Left cardiac atrium (tissue), 4 donors: ENCODE measurements around the gene PDE8A. TPM values are rescaled to one million over a fixed set of nuclear protein-coding genes. Genes with fewer than 3 reads are reported as not detected.

Experiments
- ATAC-seq, 2 donors: fragments of 200-7000 bp; cut with Tn5 transposase; one replicate each; pipeline ENCODE4 v1.9.1; 2020; ENCODE audit warnings: mild to moderate bottlenecking in 2 of 2, moderate library complexity in 2 of 2
- DNase-seq: peaks from one replicate; pipeline ENCODE4 v3.0.0-alpha.2; 2020
- intact Hi-C, 2 donors: fragments of 100-400 bp; cut with DNase I; formaldehyde crosslinking; loops; one replicate each; pipeline versions ENCODE4 v1.14.1 to v1.15.1; 2022 to 2023
- long read RNA-seq: library from polyadenylated mRNA; unstranded; transcript quantifications from one replicate; pipeline ENCODE4 v2.0.0, GENCODE V29; 2021
- total RNA-seq, 2 donors: library from RNA; stranded (reverse); fragmentation: NEBNext Ultra II Directional; extraction: Animal tissue kit (Norgen Biotek cat#: 25700); gene quantifications; one replicate each; pipeline ENCODE4 v1.2.1, GENCODE V29; 2021
- donor health status: DM: no; HTN: yes; CAD: no.
- donor health status: DM: no; HTN: yes; CAD: no; lungs with severe emphysema.
- donor health status: DM: yes; HTN: yes; CAD: no.
- donor health status: Dilated cardiomyopathy.

Gene PDE8A, protein sequence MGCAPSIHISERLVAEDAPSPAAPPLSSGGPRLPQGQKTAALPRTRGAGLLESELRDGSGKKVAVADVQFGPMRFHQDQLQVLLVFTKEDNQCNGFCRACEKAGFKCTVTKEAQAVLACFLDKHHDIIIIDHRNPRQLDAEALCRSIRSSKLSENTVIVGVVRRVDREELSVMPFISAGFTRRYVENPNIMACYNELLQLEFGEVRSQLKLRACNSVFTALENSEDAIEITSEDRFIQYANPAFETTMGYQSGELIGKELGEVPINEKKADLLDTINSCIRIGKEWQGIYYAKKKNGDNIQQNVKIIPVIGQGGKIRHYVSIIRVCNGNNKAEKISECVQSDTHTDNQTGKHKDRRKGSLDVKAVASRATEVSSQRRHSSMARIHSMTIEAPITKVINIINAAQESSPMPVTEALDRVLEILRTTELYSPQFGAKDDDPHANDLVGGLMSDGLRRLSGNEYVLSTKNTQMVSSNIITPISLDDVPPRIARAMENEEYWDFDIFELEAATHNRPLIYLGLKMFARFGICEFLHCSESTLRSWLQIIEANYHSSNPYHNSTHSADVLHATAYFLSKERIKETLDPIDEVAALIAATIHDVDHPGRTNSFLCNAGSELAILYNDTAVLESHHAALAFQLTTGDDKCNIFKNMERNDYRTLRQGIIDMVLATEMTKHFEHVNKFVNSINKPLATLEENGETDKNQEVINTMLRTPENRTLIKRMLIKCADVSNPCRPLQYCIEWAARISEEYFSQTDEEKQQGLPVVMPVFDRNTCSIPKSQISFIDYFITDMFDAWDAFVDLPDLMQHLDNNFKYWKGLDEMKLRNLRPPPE
- 10 to 100 TPM; 21.1 to 26.3 TPM for total RNA-seq
- long read RNA-seq, partial matches to known transcripts: 1 of 5 reads
- long read RNA-seq, other reads (novel, unspliced or antisense): 1 of 5 reads

DNA sequence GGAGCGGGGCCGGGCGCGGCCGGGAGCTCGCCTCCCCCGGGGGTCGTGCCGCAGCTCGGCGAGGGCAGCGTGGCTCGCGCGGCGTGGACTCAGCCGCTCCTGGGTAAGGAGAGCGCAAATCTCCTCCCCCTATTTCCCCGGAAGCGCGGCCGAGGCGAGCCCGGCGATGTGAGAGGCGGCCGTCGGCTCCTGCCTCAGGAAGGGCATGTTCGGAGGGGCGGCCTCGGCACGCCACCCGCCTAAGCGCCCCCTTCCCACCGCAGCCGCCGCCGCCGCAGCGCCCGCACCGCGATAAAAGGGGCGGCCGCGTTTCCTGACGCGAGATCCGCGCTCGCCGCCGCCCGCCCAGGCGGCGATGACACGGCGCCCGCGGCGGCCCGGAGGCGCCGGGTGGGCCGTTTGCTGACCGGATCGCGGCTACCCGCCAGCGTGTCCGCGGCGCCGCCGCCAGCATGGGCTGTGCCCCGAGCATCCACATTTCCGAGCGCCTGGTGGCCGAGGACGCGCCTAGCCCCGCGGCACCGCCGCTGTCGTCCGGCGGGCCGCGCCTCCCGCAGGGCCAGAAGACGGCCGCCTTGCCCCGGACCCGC lies at the start of gene PDE8A:
Gene PDE8A, plus strand, starts transcription at position 146 of the 590 bp plus-strand sequence. Its CDS starts 307 bp downstream, at position 453.
- DNase-seq: peak; percentile 76
- peak in 1 of 2 donors; percentile 19 for ATAC-seq
- intact Hi-C loops: loop anchor here in 1 of 2 donors (5.0 to 10.0 kb wide), 2 partner anchors 65 to 133 kb away; no protein-coding TSS in a partner anchor

DNA sequence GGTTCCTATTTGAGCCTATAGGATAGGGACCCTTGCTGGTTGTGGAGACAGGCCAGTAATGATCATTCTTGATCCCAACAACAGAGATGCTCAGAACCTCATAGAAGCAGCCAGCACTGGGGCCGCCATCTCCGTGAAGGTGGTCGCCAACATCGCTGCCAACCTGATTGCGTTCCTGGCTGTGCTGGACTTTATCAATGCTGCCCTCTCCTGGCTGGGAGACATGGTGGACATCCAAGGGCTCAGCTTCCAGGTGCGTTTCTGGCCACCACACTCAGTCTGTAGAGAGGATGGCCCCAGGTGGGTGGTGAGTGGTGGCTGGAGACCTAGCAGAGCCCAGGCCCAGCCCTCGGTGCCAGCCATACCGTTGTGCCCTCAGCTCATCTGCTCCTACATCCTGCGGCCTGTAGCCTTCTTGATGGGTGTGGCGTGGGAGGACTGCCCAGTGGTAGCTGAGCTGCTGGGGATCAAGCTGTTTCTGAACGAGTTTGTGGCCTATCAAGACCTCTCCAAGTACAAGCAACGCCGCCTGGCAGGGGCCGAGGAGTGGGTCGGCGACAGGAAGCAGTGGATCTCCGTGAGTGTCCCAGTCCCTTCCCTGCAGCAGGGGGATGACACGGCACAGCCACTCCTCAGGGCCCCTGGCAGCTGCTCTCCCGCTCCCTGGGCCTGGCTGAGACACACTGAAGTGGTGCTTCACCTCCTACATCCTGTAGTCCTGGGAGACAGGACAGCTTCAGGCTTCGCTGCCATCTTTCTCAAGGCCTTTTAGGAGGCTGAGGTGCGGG lies 46.5 kb upstream of the PDE8A start:
- DNase-seq (no peak), ATAC-seq (no peak)
- intact Hi-C loops: no loop called here

DNA sequence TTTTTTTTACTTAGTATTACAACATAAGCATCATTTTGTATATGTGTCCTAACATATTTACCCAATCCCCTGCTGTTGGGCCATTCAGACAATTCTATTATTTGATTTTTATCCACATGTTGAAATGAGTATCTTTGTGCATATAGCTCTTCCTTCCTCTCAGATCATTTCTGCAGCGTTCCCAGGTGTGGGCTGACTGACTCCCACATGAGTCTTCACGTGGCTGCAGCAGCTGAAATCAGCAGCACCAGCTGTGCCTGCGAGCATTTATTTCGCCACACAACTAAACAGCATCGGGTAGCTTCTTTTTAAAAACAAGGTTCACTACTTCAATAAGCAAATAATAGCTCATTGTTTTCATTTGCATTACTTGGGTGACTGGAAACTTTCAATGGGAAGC lies 44.5 kb upstream of the PDE8A start:
- intact Hi-C loops: no loop called here
- ATAC-seq (no peak), DNase-seq (no peak)

DNA sequence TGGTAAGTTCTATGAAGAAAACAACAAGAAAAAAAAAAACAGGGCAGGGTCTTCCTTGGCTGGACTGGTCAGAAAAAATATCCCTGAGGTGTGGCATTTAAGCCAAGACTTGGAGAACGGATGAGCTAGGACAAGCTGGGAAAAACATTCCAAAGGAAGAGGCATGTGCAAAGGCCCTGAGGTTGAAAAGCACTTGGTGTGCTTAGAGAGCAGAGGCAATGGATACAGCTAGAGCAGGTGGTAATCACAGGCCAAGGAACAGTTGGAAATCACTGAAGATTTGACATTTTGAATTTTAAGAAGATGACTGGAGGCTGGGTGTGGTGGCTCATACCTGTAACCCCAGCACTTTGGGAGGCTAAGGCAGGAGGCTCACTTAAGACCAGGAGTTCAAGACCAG lies 42.9 kb upstream of the PDE8A start:
- ATAC-seq (no peak), DNase-seq (no peak)
- intact Hi-C loops: no loop called here

DNA sequence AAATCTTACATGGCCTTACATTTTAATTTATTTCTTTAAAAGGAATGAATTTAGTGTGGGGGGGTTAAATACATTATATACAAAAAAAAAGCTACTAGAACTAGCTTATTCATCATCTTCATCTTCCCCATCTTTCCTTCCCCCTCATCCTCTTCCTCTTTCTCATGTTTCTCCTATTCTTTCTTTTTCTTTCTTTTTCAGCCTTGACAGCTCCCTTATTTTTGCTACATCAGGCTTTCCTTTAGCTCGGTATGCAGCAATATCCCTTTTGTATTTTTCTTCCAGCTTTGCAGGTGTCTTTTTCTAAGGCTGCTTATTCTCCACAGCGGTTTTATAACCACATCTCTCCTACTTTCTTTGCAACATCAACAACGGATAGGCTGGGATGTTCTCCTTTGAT lies 41.3 kb upstream of the PDE8A start:
- DNase-seq (no peak), ATAC-seq (no peak)
- intact Hi-C loops: no loop called here

DNA sequence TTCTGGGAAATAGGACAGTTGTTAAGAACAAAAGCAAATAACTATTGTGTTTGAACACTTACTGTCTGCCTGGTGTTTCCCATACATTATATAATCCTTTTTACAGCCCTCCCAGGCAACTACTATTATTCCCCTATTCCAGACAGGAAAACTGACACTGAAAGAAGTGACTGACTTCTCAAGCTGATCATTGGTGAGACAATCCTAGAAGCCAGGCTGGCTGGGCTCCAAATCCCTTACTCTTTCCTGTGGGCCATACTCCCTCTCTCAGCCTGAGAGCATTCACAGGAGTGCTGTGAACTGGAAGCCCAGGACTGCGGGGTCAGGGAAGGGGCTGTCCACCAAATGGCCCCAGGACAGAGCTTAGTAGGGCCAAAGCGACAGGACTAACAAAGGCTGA lies 39.2 kb upstream of the PDE8A start:
- DNase-seq (no peak), ATAC-seq (no peak)
- intact Hi-C loops: no loop called here

DNA sequence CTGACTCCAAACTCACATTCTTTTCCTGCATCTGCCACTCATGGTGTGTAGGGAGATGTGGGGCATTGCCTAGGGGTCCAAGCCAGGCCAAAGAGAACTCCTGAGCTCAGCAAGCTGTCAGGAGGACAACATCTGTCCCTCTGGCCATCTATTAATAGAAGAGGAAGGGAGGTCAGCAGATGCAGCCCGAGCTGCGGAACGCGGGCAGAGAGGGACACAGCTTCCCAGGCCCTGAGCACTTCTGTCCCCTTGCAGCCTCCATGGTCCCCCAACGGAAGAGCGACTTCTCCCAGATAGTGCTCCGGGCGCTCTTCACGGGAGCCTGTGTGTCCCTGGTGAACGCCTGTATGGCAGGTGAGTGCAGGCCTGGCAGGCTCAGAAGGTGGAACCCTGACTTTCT lies 37.3 kb upstream of the PDE8A start:
- intact Hi-C loops: no loop called here
- peak in 1 of 2 donors; percentile 42 for ATAC-seq
- no peak for DNase-seq

DNA sequence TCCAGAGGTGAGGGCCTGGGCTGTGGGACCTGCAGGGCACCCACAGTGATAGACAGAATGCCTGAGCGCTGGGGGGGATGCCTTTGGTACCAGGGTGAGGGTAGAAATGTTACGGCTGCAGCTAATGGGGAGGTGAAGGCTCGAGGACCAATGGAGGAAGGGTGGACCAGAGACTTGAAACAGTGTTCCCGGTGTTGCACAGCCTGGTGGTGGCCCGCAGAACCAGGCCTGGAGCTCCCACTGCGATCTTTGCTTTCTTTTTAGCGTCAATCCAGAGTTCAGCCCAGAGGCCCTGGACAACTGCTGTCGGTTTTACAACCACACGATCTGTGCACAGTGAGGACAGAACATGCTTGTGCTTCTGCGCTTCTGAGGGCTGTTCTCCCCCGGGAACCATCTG lies 36.8 kb upstream of the PDE8A start:
- intact Hi-C loops: no loop called here
- DNase-seq (no peak), ATAC-seq (no peak)

DNA sequence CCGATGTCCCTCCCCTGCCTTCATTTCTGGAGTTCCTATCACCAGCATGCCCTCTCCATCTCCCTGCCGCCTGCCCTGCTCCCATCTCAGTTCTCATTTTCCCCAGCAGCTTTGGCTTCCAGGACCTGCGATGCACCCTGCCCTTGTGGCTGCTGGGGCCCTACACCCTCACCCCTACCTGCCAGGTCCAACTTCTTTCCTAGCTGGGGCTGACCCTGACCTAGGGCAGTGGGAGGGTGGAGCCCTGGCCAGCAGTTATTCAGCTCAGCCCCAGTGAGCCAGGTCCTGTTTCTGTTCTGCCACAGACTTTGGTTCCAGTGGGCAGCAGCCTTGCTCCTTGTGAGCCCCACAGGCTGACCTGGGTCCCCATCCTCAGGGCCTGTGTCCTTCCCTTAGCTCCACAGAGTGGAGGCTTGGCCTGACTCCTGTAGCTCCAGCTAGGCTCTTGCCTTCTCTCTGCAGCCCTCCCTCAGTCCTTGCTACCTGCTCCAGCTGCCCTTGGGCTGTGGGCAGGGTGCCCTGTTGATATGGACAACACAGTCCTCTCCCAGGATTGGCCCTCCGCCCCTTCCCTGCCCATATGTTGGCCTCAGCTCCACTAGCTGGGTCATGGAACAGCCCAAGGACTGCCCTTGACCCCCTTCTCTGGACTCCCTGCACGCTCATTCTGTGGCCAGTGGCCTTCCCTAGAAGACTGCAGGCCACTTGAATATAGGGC lies 34.7 kb upstream of the PDE8A start:
- intact Hi-C loops: no loop called here
- DNase-seq (no peak), ATAC-seq (no peak)

DNA sequence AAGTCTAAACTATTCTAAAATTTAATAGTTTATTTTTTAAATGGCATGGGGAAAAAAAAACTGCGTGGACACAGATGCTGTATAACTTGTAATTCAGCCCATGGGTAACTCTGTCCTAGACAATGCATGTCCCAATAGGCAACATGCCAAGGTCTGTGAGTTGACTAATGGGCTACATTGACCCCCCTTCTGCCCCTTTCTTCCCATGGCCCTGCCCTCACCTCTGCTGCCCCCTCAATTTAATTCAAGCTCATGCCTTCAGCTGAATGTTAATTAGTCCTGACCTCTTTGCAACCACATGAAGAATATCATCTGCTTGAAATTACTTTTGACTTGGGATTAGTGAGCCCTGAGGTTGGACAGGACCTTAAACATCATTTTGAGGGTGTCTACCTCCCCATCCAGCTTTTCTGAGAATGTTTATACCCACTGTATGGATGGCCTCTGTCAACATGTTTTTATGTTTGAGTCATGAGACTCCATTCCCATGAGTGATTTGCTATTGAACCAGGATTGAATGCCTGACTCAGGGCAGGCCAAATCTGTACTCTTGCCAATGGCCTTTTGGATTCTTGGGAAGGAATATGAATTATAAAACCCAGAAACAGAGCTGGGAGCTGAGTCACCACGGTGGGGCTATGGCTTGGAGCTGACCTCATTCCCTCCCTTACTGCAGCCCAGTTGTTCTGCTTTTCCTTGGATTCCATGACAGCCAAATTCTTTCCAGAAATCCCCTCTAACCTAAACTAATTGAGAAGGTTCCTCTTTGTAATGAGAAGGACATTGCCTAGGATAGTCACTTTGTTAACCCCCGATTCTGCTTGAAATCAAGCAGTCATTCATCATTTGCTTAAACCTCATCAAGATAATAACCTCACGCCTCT lies 33.5 kb upstream of the PDE8A start:
- intact Hi-C loops: no loop called here

DNA sequence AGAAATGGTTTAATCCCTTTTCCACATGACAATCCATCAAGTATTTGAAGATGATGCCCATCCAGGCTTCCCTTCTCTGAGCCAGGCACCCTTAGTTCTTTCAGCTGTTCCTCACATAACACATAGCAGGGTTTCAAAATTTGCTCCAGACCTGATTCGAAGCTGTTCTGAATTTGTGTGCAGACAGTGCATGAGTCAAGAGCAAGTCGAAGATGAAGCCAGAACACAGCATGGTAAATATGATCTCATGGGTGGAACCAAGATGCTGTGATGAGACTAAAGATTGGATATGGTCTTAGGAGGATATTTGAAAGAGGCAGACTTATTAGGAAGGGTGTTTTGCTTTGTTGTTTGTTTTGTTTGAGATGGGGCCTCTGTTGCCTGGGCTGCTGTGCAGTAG lies 32.6 kb upstream of the PDE8A start:
- ATAC-seq: peak in 1 of 2 donors; percentile 57
- intact Hi-C loops: no loop called here

More for the DNA sequence above, 33.5 kb upstream of the PDE8A start:
- peak; percentile 77 to 85 for ATAC-seq
- peak; percentile 51 for DNase-seq

DNA sequence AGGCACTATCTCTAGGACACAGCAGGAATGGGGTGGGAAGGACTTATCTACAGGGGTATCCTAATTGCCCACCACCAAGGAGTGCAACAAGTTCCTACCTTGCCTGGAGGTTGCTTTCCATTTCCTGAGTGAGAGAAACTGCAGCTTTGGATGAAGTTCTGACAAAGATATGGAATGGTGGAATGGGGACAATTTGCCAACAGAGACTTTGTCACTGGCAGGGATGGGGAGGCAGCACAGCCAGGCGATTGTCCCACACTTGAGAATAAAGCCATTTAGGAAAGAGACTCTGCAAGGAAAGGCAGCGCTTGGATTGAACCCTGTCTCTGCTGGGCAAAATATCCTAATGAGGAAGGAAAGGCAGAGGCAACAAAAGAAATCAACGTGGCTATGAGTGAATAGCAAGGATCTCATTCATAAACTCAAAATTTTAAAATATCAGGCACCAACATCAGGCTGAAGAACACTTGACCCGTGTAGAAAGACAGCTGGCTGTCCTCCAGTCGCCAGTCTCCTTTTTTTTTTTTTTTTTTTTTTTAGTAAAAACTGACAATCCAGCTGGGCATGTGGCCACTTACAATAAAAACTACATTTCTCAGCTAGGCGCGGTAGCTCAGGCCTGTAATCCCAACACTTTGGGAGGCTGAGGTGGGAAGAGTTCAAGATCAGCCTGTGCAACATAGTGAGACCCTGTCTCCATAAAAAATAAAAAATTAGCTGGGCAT lies 31.6 kb upstream of the PDE8A start:
- DNase-seq (no peak), ATAC-seq (no peak)
- intact Hi-C loops: no loop called here

More for the DNA sequence above, 32.6 kb upstream of the PDE8A start:
- no peak for DNase-seq

DNA sequence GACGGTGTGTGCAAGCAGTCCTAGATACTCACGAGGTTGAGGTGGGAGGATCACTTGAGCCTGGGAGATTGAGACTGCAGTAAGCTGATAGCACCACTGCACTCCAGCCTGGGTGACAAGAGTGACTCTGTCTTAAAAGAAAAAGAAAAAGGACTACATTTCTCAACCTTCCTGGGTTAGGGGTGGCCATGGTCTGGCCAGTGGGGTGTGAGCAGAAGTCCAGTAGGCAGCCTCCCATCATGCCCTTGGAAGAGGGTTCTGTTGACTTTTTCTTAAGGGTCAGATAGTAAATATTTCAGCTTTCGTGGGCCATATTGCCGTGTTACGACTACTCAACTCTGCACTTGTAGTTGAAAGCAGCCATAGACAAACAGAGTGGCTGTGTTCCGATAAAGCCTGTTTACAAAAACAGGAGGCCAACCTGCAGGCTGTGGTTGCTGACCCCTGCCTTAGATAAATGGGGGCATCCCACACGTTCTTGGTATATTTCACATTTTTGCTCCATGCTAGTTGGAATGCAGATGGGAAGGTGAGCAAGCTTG lies 31.0 kb upstream of the PDE8A start:
- no peak for ATAC-seq

DNA sequence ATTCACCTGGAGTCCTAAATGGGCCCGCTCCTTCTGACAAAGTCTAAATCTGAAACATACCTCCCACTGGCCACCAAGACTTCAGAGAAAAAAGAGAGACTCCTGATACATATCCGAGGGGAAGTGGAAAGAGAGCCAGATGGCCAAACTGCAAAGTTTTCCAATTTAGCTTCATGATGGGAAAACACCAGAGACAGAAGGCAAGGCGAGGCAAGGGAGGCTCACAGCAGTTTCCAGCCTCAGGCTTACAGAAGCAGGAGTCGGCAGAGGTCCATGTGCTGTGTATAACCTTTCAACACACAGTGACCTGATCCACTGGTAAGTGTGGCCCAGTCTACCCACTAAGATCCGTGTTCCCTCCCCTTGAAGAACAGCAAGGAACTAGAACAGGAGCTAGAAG lies 29.9 kb upstream of the PDE8A start:
- intact Hi-C loops: no loop called here
- no peak for DNase-seq
- no peak for ATAC-seq

More for the DNA sequence above, 31.0 kb upstream of the PDE8A start:
- no peak for DNase-seq
- intact Hi-C loops: no loop called here

DNA sequence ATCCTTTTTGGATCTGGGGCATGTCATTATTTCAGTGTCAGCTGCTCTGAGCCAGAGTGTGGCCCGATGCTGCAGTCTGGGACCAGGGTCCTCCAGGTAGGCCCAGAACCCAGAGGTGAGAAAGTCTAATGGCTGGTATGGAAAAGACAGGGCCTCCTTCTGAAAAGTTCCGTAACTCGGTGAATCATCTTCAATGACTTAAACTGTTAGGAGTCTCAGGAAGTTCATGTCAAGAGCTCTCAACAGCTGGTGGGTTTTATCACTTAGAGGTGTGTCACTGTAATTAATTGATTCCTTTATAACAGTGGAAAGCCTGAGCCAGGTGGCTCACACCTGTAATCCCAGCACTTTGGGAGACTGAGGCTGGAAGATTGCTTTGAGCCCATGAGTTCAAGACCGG lies 28.5 kb upstream of the PDE8A start:
- DNase-seq (no peak), ATAC-seq (no peak)
- intact Hi-C loops: no loop called here

DNA sequence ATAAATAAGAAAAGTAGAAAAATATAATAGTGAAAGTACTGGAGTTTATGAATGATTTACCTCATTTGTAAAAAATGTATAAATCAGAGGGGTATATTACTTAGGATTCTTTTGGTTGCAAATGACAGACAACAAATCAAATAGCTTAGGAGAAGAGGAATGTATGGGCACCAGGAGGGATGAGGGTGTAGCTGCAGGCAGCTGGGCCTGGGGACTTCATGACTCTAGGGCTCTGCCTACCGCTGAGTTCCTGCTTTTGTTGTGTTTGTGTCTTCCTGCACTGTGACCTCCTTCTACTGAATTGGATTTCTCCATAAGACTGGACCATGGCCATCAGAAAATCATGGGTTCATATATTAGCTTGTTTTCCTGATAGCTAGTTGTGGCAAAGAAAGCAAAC lies 27.9 kb upstream of the PDE8A start:
- no peak for DNase-seq
- intact Hi-C loops: no loop called here
- ATAC-seq: no peak
